Activated CD4-positive, alpha-beta T cell treated with anti-CD3 and anti-CD28 coated beads for 36 hours (primary cell): ENCODE measurements around the gene SRPK2. TPM values are rescaled to one million over a fixed set of nuclear protein-coding genes. Genes with fewer than 3 reads are reported as not detected.
A peak's percentile ranks its signal among the peaks of the same experiment; 100 is the strongest.
"Not testable (repeated sequence)": the region's sequence is repeated elsewhere in the genome, so short reads cannot be mapped to it uniquely, and the experiment has no call there.

Source experiments
- ATAC-seq: fragments of 200-7000 bp; cut with Tn5 transposase; one replicate; pipeline ENCODE4 v1.10.0; 2021; ENCODE audit warnings: mild to moderate bottlenecking, moderate library complexity
- CTCF ChIA-PET: fragments of 350-600 bp; sonication (Branson Sonifier 250); formaldehyde crosslinking; loops from one replicate; lab custom pipeline; 2021; ENCODE audit warnings: antibody characterized with exemption; lab: Charles Lee
- POLR2A ChIA-PET: fragments of 350-600 bp; sonication (Branson Sonifier 250); formaldehyde crosslinking; loops from one replicate; lab custom pipeline; 2021; ENCODE audit warnings: antibody characterized with exemption, inconsistent platforms; lab: Charles Lee
- DNase-seq: peaks from one replicate; pipeline ENCODE4 v3.0.0-alpha.2; 2020
- H3K27ac Mint-ChIP-seq: one replicate; pipeline ENCODE4 v1.8.0; 2021; ENCODE audit warnings: mixed read lengths
- H3K27me3 Mint-ChIP-seq: one replicate; pipeline ENCODE4 v1.8.0; 2021; ENCODE audit warnings: mixed read lengths
- H3K36me3 Mint-ChIP-seq: one replicate; pipeline ENCODE4 v1.8.0; 2021; ENCODE audit warnings: low read depth, mixed read lengths
- H3K4me1 Mint-ChIP-seq: one replicate; pipeline ENCODE4 v1.8.0; 2021; ENCODE audit warnings: mixed read lengths
- H3K4me3 Mint-ChIP-seq: one replicate; pipeline ENCODE4 v1.8.0; 2021; ENCODE audit warnings: mild to moderate bottlenecking, moderate library complexity, mixed read lengths
- H3K9me3 Mint-ChIP-seq: one replicate; pipeline ENCODE4 v1.8.0; 2021; ENCODE audit warnings: low read depth, mixed read lengths
- intact Hi-C, 2 experiments: fragments of 100-400 bp; cut with DNase I in 1 of 2; cut with micrococcal nuclease in 1 of 2; formaldehyde crosslinking; loops; one replicate each; pipeline versions ENCODE4 v1.14.2 to v1.15.1; 2022 to 2024; cut with DNase I, micrococcal nuclease
- total RNA-seq, 2 experiments: library from RNA; stranded (reverse); gene quantifications; one replicate each; pipeline ENCODE4 v1.2.3, GENCODE V29; 2021

SRPK2 gene
- total RNA-seq, 2 experiments from 2014 or later: 42.7 to 42.9 TPM

DNA sequence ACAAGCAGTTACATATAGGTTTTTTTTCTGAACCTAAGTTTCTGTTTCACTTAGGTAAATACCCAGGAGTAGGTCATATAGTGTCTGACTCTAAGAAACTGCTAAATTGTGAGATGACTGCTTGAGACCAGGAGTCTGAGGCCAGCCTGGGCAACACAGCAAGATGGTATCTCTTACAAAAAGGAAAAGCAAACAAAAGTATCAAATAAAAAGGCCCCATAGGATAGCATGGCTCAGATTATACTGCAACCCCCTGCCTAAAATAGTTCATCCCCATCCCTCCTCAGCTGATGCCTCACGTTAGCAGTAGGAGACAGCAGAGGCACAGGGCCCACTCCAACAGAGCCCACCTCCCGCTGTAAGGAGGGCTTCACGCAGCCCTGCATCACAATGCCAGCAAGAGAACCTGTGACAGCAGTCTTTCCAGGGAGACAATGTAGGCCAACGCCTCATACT lies 90.3 kb downstream of the SRPK2 start:
- CTCF ChIA-PET: interaction anchor here (0.8 to 1.7 kb wide), 2 partner anchors 30 to 146 kb away, joined by 3 to 4 read pairs; no protein-coding TSS in a partner anchor
- H3K36me3 Mint-ChIP-seq: peaks cover 19% of the 10 kb centered on the region
- peak; percentile 65 for DNase-seq

DNA sequence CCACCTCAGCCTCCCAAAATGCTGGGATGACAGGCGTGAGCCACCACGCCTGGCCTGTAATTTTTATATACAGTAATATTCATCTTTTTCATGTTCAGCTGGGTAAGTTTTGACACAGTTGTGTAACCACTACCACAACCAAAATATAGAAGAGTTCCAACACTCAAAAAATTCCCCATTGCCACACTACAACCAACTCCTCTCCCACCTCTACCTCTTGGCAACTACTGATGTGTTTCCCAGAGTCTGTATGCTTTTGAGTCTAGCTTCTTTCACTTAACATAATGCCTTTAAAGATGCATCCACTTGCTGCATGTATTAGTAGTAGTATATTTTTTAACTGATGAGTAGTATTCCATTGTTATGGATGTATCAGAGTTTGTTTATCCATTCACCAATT lies 90.7 kb downstream of the SRPK2 start:
- Mint-ChIP-seq H3K27ac (peak overlapping the region; percentile 90), H3K9me3 (peaks cover 3% of the 10 kb centered on the region), H3K36me3 (peaks cover 18% of the 10 kb centered on the region), H3K27me3 (no peaks in the 10 kb centered on the region), H3K4me1 (peaks cover 58% of the 10 kb centered on the region), H3K4me3 (peak overlapping the region; percentile 53)
- ATAC-seq: peak; percentile 69
- CTCF ChIA-PET: interaction anchor here (0.7 to 1.7 kb wide), 4 partner anchors 30 to 223 kb away, joined by 3 to 4 read pairs (median 3); no protein-coding TSS in a partner anchor
- peak; percentile 36 for DNase-seq
- intact Hi-C loops: loop anchor here (1.0 to 10.0 kb wide), 7 partner anchors 9 to 507 kb away; partner anchors contain the start of gene KMT2E (in 1 of the 2)
- POLR2A ChIA-PET: interaction anchor here (0.7 to 1.2 kb wide), 2 partner anchors 8 to 983 kb away, joined by 5 to 7 read pairs; no protein-coding TSS in a partner anchor

More for the DNA sequence above, 90.3 kb downstream of the SRPK2 start:
- H3K9me3 Mint-ChIP-seq: peaks cover 3% of the 10 kb centered on the region
- peaks cover 58% of the 10 kb centered on the region for H3K4me1 Mint-ChIP-seq
- peak; percentile 92 for ATAC-seq
- intact Hi-C loops: loop anchor here (1.0 to 10.0 kb wide), 7 partner anchors 9 to 506 kb away; partner anchors contain the start of gene KMT2E (in 1 of the 2)
- peak overlapping the region; percentile 53 for H3K4me3 Mint-ChIP-seq
- POLR2A ChIA-PET: interaction anchor here (0.7 to 1.2 kb wide), 2 partner anchors 9 to 982 kb away, joined by 5 to 7 read pairs; no protein-coding TSS in a partner anchor
- H3K27me3 Mint-ChIP-seq: no peaks in the 10 kb centered on the region
- peak overlapping the region; percentile 90 for H3K27ac Mint-ChIP-seq

DNA sequence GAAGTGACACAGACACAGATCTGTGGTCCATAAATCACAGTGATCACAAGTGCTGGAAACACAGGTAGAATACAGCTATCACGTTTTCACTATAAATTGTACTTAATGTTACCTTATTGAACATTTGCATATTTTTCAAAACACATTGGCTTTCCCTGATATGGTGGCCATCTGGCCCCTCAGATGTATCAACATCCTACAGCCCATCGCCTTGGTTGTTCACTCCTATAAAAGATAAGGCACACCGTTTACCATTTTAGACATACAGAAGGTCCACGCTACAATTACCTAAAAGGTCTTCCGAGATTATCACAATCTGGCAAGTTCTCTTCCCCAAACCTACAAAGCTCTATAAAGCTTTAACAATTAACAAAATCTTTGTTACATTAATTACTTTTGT lies 91.4 kb downstream of the SRPK2 start:
- peaks cover 13% of the 10 kb centered on the region for H3K36me3 Mint-ChIP-seq
- H3K4me3 Mint-ChIP-seq: no peak overlapping the region
- peak overlapping the region; percentile 81 for H3K27ac Mint-ChIP-seq
- H3K27me3 Mint-ChIP-seq: no peaks in the 10 kb centered on the region
- CTCF ChIA-PET: interaction anchor here (0.6 to 1.7 kb wide), 6 partner anchors 13 to 224 kb away, joined by 3 to 4 read pairs (median 4); no protein-coding TSS in a partner anchor
- DNase-seq (no peak), ATAC-seq (no peak)
- peaks cover 58% of the 10 kb centered on the region for H3K4me1 Mint-ChIP-seq
- intact Hi-C loops: loop anchor here (5.0 to 10.0 kb wide), 3 partner anchors 130 to 507 kb away; partner anchors contain the start of gene KMT2E (in 1 of the 2)
- POLR2A ChIA-PET: interaction anchor here (1.2 kb wide), 1 partner anchor 8 kb away, joined by 7 read pairs; no protein-coding TSS in a partner anchor
- peaks cover 3% of the 10 kb centered on the region for H3K9me3 Mint-ChIP-seq

DNA sequence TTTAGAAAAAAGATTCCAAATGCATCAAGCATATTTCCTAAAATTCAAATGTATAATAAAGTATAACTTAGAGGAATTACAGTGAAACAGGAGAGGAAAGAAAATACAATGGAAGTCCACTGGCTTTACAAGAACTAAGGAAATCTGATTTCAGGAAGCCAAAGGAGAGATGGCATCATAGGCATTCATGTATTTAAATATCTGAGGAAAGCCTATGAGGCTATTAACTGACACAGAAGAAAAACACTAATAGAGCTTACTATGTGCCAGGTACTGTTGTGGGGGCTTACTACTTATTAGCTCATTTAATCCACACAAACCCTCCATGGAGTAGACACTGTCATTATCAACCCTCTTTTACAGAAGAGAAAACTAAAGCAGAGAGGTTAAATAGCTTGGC lies 92.2 kb downstream of the SRPK2 start:
- ATAC-seq: no peak
- Mint-ChIP-seq H3K4me3 (no peak overlapping the region), H3K27me3 (no peaks in the 10 kb centered on the region), H3K36me3 (peaks cover 13% of the 10 kb centered on the region), H3K4me1 (peaks cover 54% of the 10 kb centered on the region), H3K9me3 (peaks cover 3% of the 10 kb centered on the region), H3K27ac (no peak overlapping the region)
- POLR2A ChIA-PET: interaction anchor here (0.8 kb wide), 1 partner anchor 375 kb away, joined by 3 read pairs; no protein-coding TSS in a partner anchor
- DNase-seq: no peak
- intact Hi-C loops: loop anchor here (5.0 to 10.0 kb wide), 3 partner anchors 131 to 508 kb away; partner anchors contain the start of gene KMT2E (in 1 of the 2)
- CTCF ChIA-PET: interaction anchor here (1.2 to 1.7 kb wide), 4 partner anchors 12 to 28 kb away, joined by 3 to 5 read pairs (median 4); no protein-coding TSS in a partner anchor

DNA sequence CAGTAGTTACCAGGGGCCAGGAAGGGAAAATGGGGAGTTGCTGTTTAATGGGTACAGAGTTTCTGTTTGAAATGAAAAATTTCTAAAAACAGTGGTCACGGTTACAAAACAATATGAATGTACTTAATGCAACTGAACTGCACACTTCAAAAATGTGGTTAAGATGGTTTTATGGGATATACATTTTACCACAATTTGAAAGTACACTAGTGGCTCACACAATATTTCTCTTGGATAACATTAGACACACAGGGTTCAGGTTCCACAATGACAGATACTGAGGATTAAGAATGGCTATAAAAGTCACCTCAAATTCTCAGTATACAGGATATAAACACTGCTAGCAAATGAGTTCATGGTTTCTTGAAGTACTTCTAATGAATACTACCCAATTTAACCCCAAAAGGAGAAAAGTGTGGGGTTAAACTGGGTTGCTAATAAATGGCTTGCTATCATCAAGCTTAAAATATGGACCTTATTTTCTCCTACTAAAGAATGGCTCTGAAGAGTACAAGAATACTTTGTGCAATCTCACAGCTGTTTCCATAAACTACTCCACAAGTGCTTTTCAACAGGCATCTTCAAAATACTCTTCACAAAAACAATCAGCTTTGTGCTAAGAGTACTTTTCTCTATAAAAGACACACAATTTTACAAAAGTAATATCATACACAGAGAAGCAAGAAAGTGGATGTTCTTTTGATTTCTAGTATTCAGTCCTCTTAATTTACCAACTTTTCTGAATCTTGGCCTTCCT lies 92.9 kb downstream of the SRPK2 start:
- Mint-ChIP-seq H3K4me3 (no peak overlapping the region), H3K36me3 (peaks cover 11% of the 10 kb centered on the region), H3K9me3 (peaks cover 3% of the 10 kb centered on the region), H3K27ac (no peak overlapping the region), H3K4me1 (peaks cover 52% of the 10 kb centered on the region), H3K27me3 (no peaks in the 10 kb centered on the region)
- intact Hi-C loops: loop anchor here (5.0 to 10.0 kb wide), 3 partner anchors 132 to 509 kb away; partner anchors contain the start of gene KMT2E (in 1 of the 2)
- ATAC-seq (peak; percentile 42), DNase-seq (no peak)
- ChIA-PET CTCF (interaction anchor here (1.3 to 1.4 kb wide), 2 partner anchors 11 to 27 kb away, joined by 4 to 5 read pairs; no protein-coding TSS in a partner anchor), POLR2A (interaction anchor here (0.8 kb wide), 1 partner anchor 375 kb away, joined by 3 read pairs; no protein-coding TSS in a partner anchor)

DNA sequence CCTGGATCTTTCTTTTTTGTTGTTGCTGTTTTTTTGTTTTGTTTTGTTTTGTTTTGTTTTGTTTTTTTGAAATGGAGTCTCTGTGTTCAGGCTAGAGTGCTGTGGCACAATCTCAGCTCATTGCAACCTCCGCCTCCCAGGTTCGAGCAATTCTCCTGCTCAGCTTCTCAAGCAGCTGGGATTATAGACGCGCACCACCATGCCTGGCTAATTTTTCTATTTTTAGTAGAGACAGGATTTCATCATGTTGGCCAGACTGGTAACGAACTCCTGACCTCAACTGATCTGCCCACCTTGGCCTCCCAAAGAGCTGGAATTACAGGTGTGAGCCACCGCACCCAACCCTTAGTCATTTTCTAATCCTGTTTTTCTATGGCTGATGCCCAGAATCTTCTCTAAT lies 94.2 kb downstream of the SRPK2 start:
- peaks cover 50% of the 10 kb centered on the region for H3K4me1 Mint-ChIP-seq
- H3K4me3 Mint-ChIP-seq, DNase-seq, H3K27me3 Mint-ChIP-seq, H3K9me3 Mint-ChIP-seq, H3K27ac Mint-ChIP-seq, POLR2A ChIA-PET, CTCF ChIA-PET, ATAC-seq, H3K36me3 Mint-ChIP-seq: not testable (repeated sequence)
- intact Hi-C loops: loop anchor here in 1 of 2 experiments (10.0 kb wide), 1 partner anchor 510 kb away; no protein-coding TSS in a partner anchor

DNA sequence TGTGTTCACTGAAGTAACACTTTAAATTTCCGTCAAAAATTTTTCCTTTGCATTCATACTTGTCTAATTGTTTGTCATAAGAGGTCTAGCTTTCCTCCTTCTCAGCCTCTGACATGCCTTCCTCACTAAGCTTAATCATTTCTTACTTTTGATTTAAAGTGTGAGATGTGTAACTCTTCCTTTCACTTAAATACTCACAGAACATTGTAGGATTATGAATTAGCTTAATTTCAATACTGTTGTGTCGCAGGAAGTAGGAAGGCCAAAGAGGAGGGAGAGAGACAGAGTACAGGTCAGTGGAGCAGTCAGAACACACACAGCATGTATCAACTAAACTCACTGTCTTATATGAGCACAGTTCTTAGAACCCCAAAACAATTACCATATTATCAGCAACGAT lies 99.0 kb downstream of the SRPK2 start:
- H3K27me3 Mint-ChIP-seq: no peaks in the 10 kb centered on the region
- peaks cover 25% of the 10 kb centered on the region for H3K4me1 Mint-ChIP-seq
- peak overlapping the region; percentile 73 for H3K27ac Mint-ChIP-seq
- peaks cover 5% of the 10 kb centered on the region for H3K36me3 Mint-ChIP-seq
- H3K4me3 Mint-ChIP-seq: peak overlapping the region; percentile 6
- H3K9me3 Mint-ChIP-seq: no peaks in the 10 kb centered on the region
- DNase-seq (peak; percentile 30), ATAC-seq (peak; percentile 95)
- intact Hi-C loops: loop anchor here (1.0 to 10.0 kb wide), 4 partner anchors 9 to 515 kb away; no protein-coding TSS in a partner anchor
- POLR2A ChIA-PET: interaction anchor here (0.6 to 1.0 kb wide), 5 partner anchors 8 to 389 kb away, joined by 3 to 7 read pairs (median 3); no protein-coding TSS in a partner anchor
- CTCF ChIA-PET: interaction anchor here (0.6 to 2.3 kb wide), 6 partner anchors 11 to 349 kb away, joined by 3 to 8 read pairs (median 3); no protein-coding TSS in a partner anchor

DNA sequence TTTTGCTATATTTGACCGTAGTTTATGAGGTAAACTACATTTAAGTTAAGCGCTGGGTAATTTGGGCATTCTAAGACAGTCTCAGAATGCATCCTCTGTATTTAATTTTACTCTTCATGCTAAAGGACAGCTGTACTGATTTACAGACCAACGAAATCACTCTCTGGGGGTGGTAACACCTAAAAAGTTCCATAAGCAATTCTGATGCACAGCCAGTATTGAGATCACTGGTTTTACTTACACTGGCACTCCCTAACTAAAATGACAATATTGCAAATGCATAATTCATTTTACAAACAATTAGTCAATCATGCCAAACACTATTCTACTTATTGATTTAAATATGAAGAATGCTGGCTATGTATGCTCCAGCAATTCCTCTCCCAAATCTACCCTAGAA lies 102.3 kb downstream of the SRPK2 start:
- no peaks in the 10 kb centered on the region for H3K27me3 Mint-ChIP-seq
- H3K4me3 Mint-ChIP-seq: no peak overlapping the region
- ATAC-seq (no peak), DNase-seq (no peak)
- H3K4me1 Mint-ChIP-seq: peaks cover 27% of the 10 kb centered on the region
- ChIA-PET CTCF (no interaction called here), POLR2A (no interaction called here)
- intact Hi-C loops: no loop called here
- H3K36me3 Mint-ChIP-seq: peaks cover 3% of the 10 kb centered on the region
- H3K27ac Mint-ChIP-seq: no peak overlapping the region
- H3K9me3 Mint-ChIP-seq: no peaks in the 10 kb centered on the region

DNA sequence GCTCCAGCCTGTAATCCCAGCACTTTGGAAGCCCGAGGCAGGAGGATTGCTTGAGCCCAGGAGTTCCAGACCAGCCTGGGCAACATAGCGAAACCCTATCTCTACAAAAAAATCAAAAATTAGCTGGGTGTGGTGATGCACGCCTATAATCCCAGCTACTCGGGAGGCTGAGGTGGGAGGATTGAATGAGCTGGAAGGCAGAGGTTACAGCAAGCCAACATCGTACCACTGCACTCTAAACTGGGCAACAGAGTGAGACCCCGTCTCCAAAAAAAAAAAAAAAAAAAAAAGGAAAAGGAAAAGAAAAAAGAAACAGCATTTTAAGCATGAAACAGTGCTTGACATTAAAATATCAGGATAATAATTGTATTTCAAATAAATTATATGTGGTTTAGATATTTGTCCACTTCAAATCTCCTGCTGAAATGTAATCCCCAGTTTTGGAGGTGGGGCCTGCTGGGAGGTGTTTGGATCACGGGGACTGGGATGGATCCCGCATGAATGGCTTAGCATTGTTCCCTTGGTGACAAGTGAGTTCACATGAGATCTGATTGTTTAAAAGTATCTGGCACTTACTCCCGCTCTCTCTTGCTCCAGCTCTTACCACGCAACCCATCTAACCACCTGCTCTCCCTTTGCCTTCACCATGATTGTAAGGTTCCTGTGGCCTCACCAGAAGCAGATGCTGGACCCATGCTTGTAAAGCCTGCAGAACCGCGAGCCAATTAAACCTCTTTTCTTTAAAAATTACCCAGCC lies 103.4 kb downstream of the SRPK2 start:
- H3K27me3 Mint-ChIP-seq: no peaks in the 10 kb centered on the region
- H3K36me3 Mint-ChIP-seq: peaks cover 3% of the 10 kb centered on the region
- POLR2A ChIA-PET: interaction anchor here (0.6 kb wide), 1 partner anchor 1764 kb away, joined by 3 read pairs; no protein-coding TSS in a partner anchor
- H3K27ac Mint-ChIP-seq: no peak overlapping the region
- intact Hi-C loops: no loop called here
- ATAC-seq: no peak
- H3K9me3 Mint-ChIP-seq: no peaks in the 10 kb centered on the region
- no peak for DNase-seq
- no peak overlapping the region for H3K4me3 Mint-ChIP-seq
- peaks cover 27% of the 10 kb centered on the region for H3K4me1 Mint-ChIP-seq
- CTCF ChIA-PET: interaction anchor here (1.6 to 2.0 kb wide), 2 partner anchors 11 to 16 kb away, joined by 3 to 4 read pairs; no protein-coding TSS in a partner anchor

DNA sequence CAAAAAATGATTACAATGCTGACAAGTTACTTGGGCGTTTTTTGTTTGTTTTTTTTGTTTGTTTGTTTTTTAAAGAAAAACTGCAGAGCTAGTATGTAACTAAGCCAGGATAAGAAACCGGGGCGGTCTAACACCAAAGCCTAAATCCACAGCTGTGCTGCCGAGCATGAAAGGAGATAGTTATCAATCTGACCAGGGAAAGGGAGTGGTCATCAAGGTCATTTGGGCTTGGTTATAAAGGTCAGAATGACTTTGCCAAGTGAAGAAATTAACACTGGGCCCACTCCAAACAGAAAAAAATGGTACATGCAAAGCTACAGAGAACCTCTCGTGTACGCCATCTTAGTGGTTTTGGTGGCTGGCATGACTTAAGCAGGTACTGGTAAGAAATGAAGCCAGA lies 104.7 kb downstream of the SRPK2 start:
- POLR2A ChIA-PET: interaction anchor here (0.5 kb wide), 1 partner anchor 46 kb away, joined by 4 read pairs; no protein-coding TSS in a partner anchor
- CTCF ChIA-PET: interaction anchor here (0.7 to 2.0 kb wide), 4 partner anchors 9 to 42 kb away, joined by 3 to 4 read pairs (median 3); no protein-coding TSS in a partner anchor
- Mint-ChIP-seq H3K27me3 (no peaks in the 10 kb centered on the region), H3K9me3 (no peaks in the 10 kb centered on the region), H3K27ac (no peak overlapping the region), H3K4me1 (peaks cover 22% of the 10 kb centered on the region), H3K4me3 (no peak overlapping the region), H3K36me3 (no peaks in the 10 kb centered on the region)
- intact Hi-C loops: no loop called here
- no peak for DNase-seq
- ATAC-seq: no peak
